ENCODE measurements around the gene KRT75. TPM values are rescaled to one million over a fixed set of nuclear protein-coding genes. Genes with fewer than 3 reads are reported as not detected.
"Not testable (repeated sequence)": the region's sequence is repeated elsewhere in the genome, so short reads cannot be mapped to it uniquely, and the experiment has no call there.

KRT75 gene
- polyA plus RNA-seq, 1 donor, result not detected

GRCh38 chr12:52418576-52419110 is 15.5 kb downstream of the KRT75 start:
- no peak for DNase-seq
- Histone ChIP-seq H3K27me3 (ENCODE audit: control insufficient read depth, insufficient read depth, low read length) (peaks cover 3% of the 10 kb centered on the region), H3K4me1 (ENCODE audit: control insufficient read depth, insufficient read depth, low read length) (no peaks in the 10 kb centered on the region), H3K36me3 (ENCODE audit: control insufficient read depth, insufficient read depth, low read length) (no peaks in the 10 kb centered on the region), H3K9me3 (ENCODE audit: control insufficient read depth, low read depth, low read length) (no peaks in the 10 kb centered on the region), H3K4me3 (ENCODE audit: low read length) (no peak overlapping the region), H3K27ac (ENCODE audit: low read length) (no peak overlapping the region)
- no CpG with 5 or more reads among the region's 4 CpGs for WGBS (ENCODE audit: insufficient coverage, low lambda C conversion rate)

- H3K27me3 ChIP-seq (ENCODE audit: control insufficient read depth, insufficient read depth, low read length), result peaks cover 3% of the 10 kb centered on the region
- no peaks in the 10 kb centered on the region for H3K9me3 ChIP-seq (ENCODE audit: control insufficient read depth, low read depth, low read length)
- H3K4me3 ChIP-seq (ENCODE audit: low read length), result no peak overlapping the region
- no CpG with 5 or more reads among the region's 2 CpGs for WGBS (ENCODE audit: insufficient coverage, low lambda C conversion rate)
- H3K27ac ChIP-seq (ENCODE audit: low read length), result no peak overlapping the region
- no peaks in the 10 kb centered on the region for H3K36me3 ChIP-seq (ENCODE audit: control insufficient read depth, insufficient read depth, low read length)
- DNase-seq, result no peak
- H3K4me1 ChIP-seq (ENCODE audit: control insufficient read depth, insufficient read depth, low read length), result no peaks in the 10 kb centered on the region
Measured at GRCh38 chr12:52417740-52418139, 16.4 kb downstream of the KRT75 start.

GRCh38 chr12:52416795-52417194 is 17.4 kb downstream of the KRT75 start:
- WGBS (ENCODE audit: insufficient coverage, low lambda C conversion rate), result 100% methylated on average over 1 of the region's 1 CpG
- Histone ChIP-seq H3K9me3 (ENCODE audit: control insufficient read depth, low read depth, low read length) (no peaks in the 10 kb centered on the region), H3K27ac (ENCODE audit: low read length) (no peak overlapping the region), H3K27me3 (ENCODE audit: control insufficient read depth, insufficient read depth, low read length) (peaks cover 5% of the 10 kb centered on the region), H3K4me3 (ENCODE audit: low read length) (no peak overlapping the region), H3K36me3 (ENCODE audit: control insufficient read depth, insufficient read depth, low read length) (no peaks in the 10 kb centered on the region), H3K4me1 (ENCODE audit: control insufficient read depth, insufficient read depth, low read length) (no peaks in the 10 kb centered on the region)
- no peak for DNase-seq

- WGBS (ENCODE audit: insufficient coverage, low lambda C conversion rate), result no CpG with 5 or more reads among the region's 10 CpGs
- DNase-seq, result peak in 1 of 2 donors; percentile 18
- Histone ChIP-seq H3K9me3 (ENCODE audit: control insufficient read depth, low read depth, low read length) (no peaks in the 10 kb centered on the region), H3K27me3 (ENCODE audit: control insufficient read depth, insufficient read depth, low read length) (peaks cover 2% of the 10 kb centered on the region), H3K27ac (ENCODE audit: low read length) (no peak overlapping the region), H3K4me1 (ENCODE audit: control insufficient read depth, insufficient read depth, low read length) (no peaks in the 10 kb centered on the region), H3K36me3 (ENCODE audit: control insufficient read depth, insufficient read depth, low read length) (no peaks in the 10 kb centered on the region), H3K4me3 (ENCODE audit: low read length) (no peak overlapping the region)
Measured at GRCh38 chr12:52415870-52416750, 18.1 kb downstream of the KRT75 start.

- WGBS (ENCODE audit: insufficient coverage, low lambda C conversion rate), result no CpG with 5 or more reads among the region's 5 CpGs
- no peak overlapping the region for H3K27ac ChIP-seq (ENCODE audit: low read length)
- H3K9me3 ChIP-seq (ENCODE audit: control insufficient read depth, low read depth, low read length), result no peaks in the 10 kb centered on the region
- H3K27me3 ChIP-seq (ENCODE audit: control insufficient read depth, insufficient read depth, low read length), result peaks cover 2% of the 10 kb centered on the region
- DNase-seq, result no peak
- no peaks in the 10 kb centered on the region for H3K4me1 ChIP-seq (ENCODE audit: control insufficient read depth, insufficient read depth, low read length)
- H3K36me3 ChIP-seq (ENCODE audit: control insufficient read depth, insufficient read depth, low read length), result no peaks in the 10 kb centered on the region
- no peak overlapping the region for H3K4me3 ChIP-seq (ENCODE audit: low read length)
Measured at GRCh38 chr12:52414936-52415335, 19.2 kb downstream of the KRT75 start.

GRCh38 chr12:52413782-52414345 is 20.3 kb downstream of the KRT75 start:
- no peaks in the 10 kb centered on the region for H3K4me1 ChIP-seq (ENCODE audit: control insufficient read depth, insufficient read depth, low read length)
- H3K36me3 ChIP-seq (ENCODE audit: control insufficient read depth, insufficient read depth, low read length), result no peaks in the 10 kb centered on the region
- no peak for DNase-seq
- WGBS (ENCODE audit: insufficient coverage, low lambda C conversion rate), result no CpG with 5 or more reads among the region's 8 CpGs
- H3K27me3 ChIP-seq (ENCODE audit: control insufficient read depth, insufficient read depth, low read length), result peaks cover 2% of the 10 kb centered on the region
- no peaks in the 10 kb centered on the region for H3K9me3 ChIP-seq (ENCODE audit: control insufficient read depth, low read depth, low read length)
- H3K27ac ChIP-seq (ENCODE audit: low read length), result no peak overlapping the region
- H3K4me3 ChIP-seq (ENCODE audit: low read length), result no peak overlapping the region

GRCh38 chr12:52413202-52413601 is 21.0 kb downstream of the KRT75 start:
- no peak for DNase-seq
- Histone ChIP-seq H3K27me3 (ENCODE audit: control insufficient read depth, insufficient read depth, low read length) (peaks cover 2% of the 10 kb centered on the region), H3K9me3 (ENCODE audit: control insufficient read depth, low read depth, low read length) (no peaks in the 10 kb centered on the region), H3K27ac (ENCODE audit: low read length) (no peak overlapping the region), H3K4me3 (ENCODE audit: low read length) (no peak overlapping the region), H3K4me1 (ENCODE audit: control insufficient read depth, insufficient read depth, low read length) (no peaks in the 10 kb centered on the region), H3K36me3 (ENCODE audit: control insufficient read depth, insufficient read depth, low read length) (no peaks in the 10 kb centered on the region)
- WGBS (ENCODE audit: insufficient coverage, low lambda C conversion rate), result no CpG with 5 or more reads among the region's 4 CpGs

GRCh38 chr12:52411815-52412214 is 22.4 kb downstream of the KRT75 start:
- DNase-seq, result no peak
- Histone ChIP-seq H3K27me3 (ENCODE audit: control insufficient read depth, insufficient read depth, low read length) (peaks cover 2% of the 10 kb centered on the region), H3K27ac (ENCODE audit: low read length) (no peak overlapping the region), H3K36me3 (ENCODE audit: control insufficient read depth, insufficient read depth, low read length) (no peaks in the 10 kb centered on the region), H3K4me3 (ENCODE audit: low read length) (no peak overlapping the region), H3K4me1 (ENCODE audit: control insufficient read depth, insufficient read depth, low read length) (no peaks in the 10 kb centered on the region), H3K9me3 (ENCODE audit: control insufficient read depth, low read depth, low read length) (no peaks in the 10 kb centered on the region)
- no CpG with 5 or more reads among the region's 10 CpGs for WGBS (ENCODE audit: insufficient coverage, low lambda C conversion rate)

GRCh38 chr12:52410589-52411248 is 23.5 kb downstream of the KRT75 start:
- not testable (repeated sequence) for H3K36me3 ChIP-seq (ENCODE audit: control insufficient read depth, insufficient read depth, low read length); H3K27ac ChIP-seq (ENCODE audit: low read length); DNase-seq; H3K4me3 ChIP-seq (ENCODE audit: low read length); H3K9me3 ChIP-seq (ENCODE audit: control insufficient read depth, low read depth, low read length); H3K27me3 ChIP-seq (ENCODE audit: control insufficient read depth, insufficient read depth, low read length); H3K4me1 ChIP-seq (ENCODE audit: control insufficient read depth, insufficient read depth, low read length)
- no CpG with 5 or more reads among the region's 1 CpG for WGBS (ENCODE audit: insufficient coverage, low lambda C conversion rate)

- Histone ChIP-seq H3K27ac (ENCODE audit: low read length) (no peak overlapping the region), H3K27me3 (ENCODE audit: control insufficient read depth, insufficient read depth, low read length) (peaks cover 5% of the 10 kb centered on the region), H3K9me3 (ENCODE audit: control insufficient read depth, low read depth, low read length) (no peaks in the 10 kb centered on the region), H3K4me1 (ENCODE audit: control insufficient read depth, insufficient read depth, low read length) (no peaks in the 10 kb centered on the region), H3K36me3 (ENCODE audit: control insufficient read depth, insufficient read depth, low read length) (no peaks in the 10 kb centered on the region), H3K4me3 (ENCODE audit: low read length) (no peak overlapping the region)
- no CpG with 5 or more reads among the region's 5 CpGs for WGBS (ENCODE audit: insufficient coverage, low lambda C conversion rate)
- DNase-seq, result no peak
Measured at GRCh38 chr12:52407918-52408317, 26.3 kb downstream of the KRT75 start.

Measured in large intestine (tissue), 3 donors.